Omental fat pad (tissue), 4 donors: Measurements from ENCODE around the gene VANGL2. TPM values are rescaled to one million over a fixed set of nuclear protein-coding genes. Genes with fewer than 3 reads are reported as not detected.

Experiments used
- ATAC-seq: fragments of 150-250 bp; one replicate; pipeline ENCODE4 v1.9.1; 2016; ENCODE audit warnings: mild to moderate bottlenecking, moderate library complexity; ENCODE audit not compliant: low FRiP score
- DNase-seq: peaks from one replicate; pipeline ENCODE4 v3.0.0-alpha.2; 2019; ENCODE audit warnings: low spot score
- CTCF ChIP-seq, 3 donors: fragments of 450-650 bp; IDR thresholded peaks; one replicate each; pipeline ENCODE4 v1.5.1; 2016 to 2017; ENCODE audit warnings: antibody characterized with exemption in 3 of 3, mild to moderate bottlenecking in 3 of 3, moderate library complexity in 2 of 3
- total RNA-seq, 4 donors: library from RNA; depleted of rRNA; stranded (reverse); fragments of >200 nt; gene quantifications; one replicate each; pipeline ENCODE4 v1.1.0, GENCODE V29; 2016

Gene VANGL2
- total RNA-seq, 4 donors from 2014 or later, result 0.36 to 2.0 (median 1.0) TPM

- DNase-seq (no peak), ATAC-seq (no peak)
- TF ChIP-seq CTCF (IDR thresholded peaks at IDR 0.05), result no peak
Observed at GRCh38 chr1:160419838-160420169, 19.4 kb downstream of the VANGL2 start.

- ATAC-seq (no peak), DNase-seq (no peak)
- TF ChIP-seq CTCF (IDR thresholded peaks at IDR 0.05), result no peak
Observed at GRCh38 chr1:160420881-160421842, 20.8 kb downstream of the VANGL2 start.

- no peak for DNase-seq
- no peak for TF ChIP-seq CTCF (IDR thresholded peaks at IDR 0.05)
- ATAC-seq, result no peak
Observed at GRCh38 chr1:160421881-160422280, 21.5 kb downstream of the VANGL2 start.

GRCh38 chr1:160423966-160424365 is 23.6 kb downstream of the VANGL2 start:
- ATAC-seq, result no peak
- TF ChIP-seq CTCF (IDR thresholded peaks at IDR 0.05), result no peak
- DNase-seq, result no peak

- ATAC-seq, result no peak
- no peak for DNase-seq
- no peak for TF ChIP-seq CTCF (IDR thresholded peaks at IDR 0.05)
Observed at GRCh38 chr1:160425847-160426246, 25.5 kb downstream of the VANGL2 start.

- no peak for TF ChIP-seq CTCF (IDR thresholded peaks at IDR 0.05)
- DNase-seq (no peak), ATAC-seq (no peak)
Observed at GRCh38 chr1:160427625-160428024, 27.3 kb downstream of the VANGL2 start.

- DNase-seq (no peak), ATAC-seq (no peak)
- no peak for TF ChIP-seq CTCF (IDR thresholded peaks at IDR 0.05)
Observed at GRCh38 chr1:160428053-160428452, 27.7 kb downstream of the VANGL2 start.
